PC-3 (cell line): ENCODE data around the gene PLEKHA1. TPM values are rescaled to one million over a fixed set of nuclear protein-coding genes. Genes with fewer than 3 reads are reported as not detected.

Source experiments
- ATAC-seq: fragments of 200-7000 bp; cut with Tn5 transposase; 2 replicates; pipeline ENCODE4 v1.9.1; 2020; ENCODE audit warnings: mild to moderate bottlenecking, moderate library complexity
- BruUV-seq: library from RNA; stranded (reverse); fragments of 400-500 nt; replicated peaks from 2 replicates; lab custom pipeline; 2021; lab: Mats Ljungman, UMichigan
- CTCF ChIA-PET: fragments of 300-600 bp; sonication (Branson Sonifier 250); formaldehyde crosslinking; loops from one replicate; lab custom pipeline; 2022; ENCODE audit warnings: antibody characterized with exemption; lab: Charles Lee
- POLR2A ChIA-PET: fragments of 300-600 bp; sonication (Branson Sonifier 250); formaldehyde crosslinking; loops from one replicate; lab custom pipeline; 2022; ENCODE audit warnings: antibody characterized with exemption; ENCODE audit not compliant: unreplicated experiment; lab: Charles Lee
- DNase-seq: peaks from one replicate; pipeline ENCODE4 v3.0.0-alpha.2; 2015
- H2AFZ ChIP-seq: fragments of 300-600 bp; sonication (generic); 2 replicates; pipeline ENCODE4 v1.6.0; 2016; ENCODE audit warnings: antibody characterized with exemption, low read length
- H3F3A ChIP-seq: fragments of 300-600 bp; sonication (generic); one replicate; pipeline ENCODE4 v1.6.0; 2017; ENCODE audit warnings: antibody characterized with exemption, low read length, control low read depth, mild to moderate bottlenecking; ENCODE audit not compliant: unreplicated experiment
- H3K27ac ChIP-seq: fragments of 300-600 bp; sonication (generic); 2 replicates; pipeline ENCODE4 v1.5.1; 2016; ENCODE audit warnings: mild to moderate bottlenecking, low read length
- H3K27me3 ChIP-seq: fragments of 300-600 bp; sonication (generic); 2 replicates; pipeline ENCODE4 v1.6.1; 2016; ENCODE audit warnings: low read length, mixed read lengths
- H3K36me3 ChIP-seq: fragments of 300-600 bp; sonication (generic); 2 replicates; pipeline ENCODE4 v1.6.1; 2016; ENCODE audit warnings: low read depth, mixed run types, low read length, mixed read lengths
- H3K4me1 ChIP-seq: fragments of 300-600 bp; sonication (generic); 2 replicates; pipeline ENCODE4 v1.5.1; 2016; ENCODE audit warnings: low read length; ENCODE audit not compliant: insufficient read depth
- H3K4me2 ChIP-seq: fragments of 300-600 bp; sonication (generic); 2 replicates; pipeline ENCODE4 v1.6.0; 2016; ENCODE audit warnings: low read length
- H3K4me3 ChIP-seq: fragments of 300-600 bp; sonication (generic); 2 replicates; pipeline ENCODE4 v1.5.1; 2016; ENCODE audit warnings: mild to moderate bottlenecking, low read length, mixed read lengths
- H3K79me2 ChIP-seq: fragments of 300-600 bp; sonication (generic); 2 replicates; pipeline ENCODE4 v1.6.1; 2017; ENCODE audit warnings: low read length, mixed read lengths
- H3K9ac ChIP-seq: fragments of 300-600 bp; sonication (generic); 2 replicates; pipeline ENCODE4 v1.6.0; 2016; ENCODE audit warnings: mild to moderate bottlenecking, low read length
- H3K9me2 ChIP-seq: fragments of 300-600 bp; sonication (generic); replicated peaks from 2 replicates; pipeline ENCODE4 v1.6.1; 2016; ENCODE audit warnings: mixed run types, low read length, mixed read lengths
- H3K9me3 ChIP-seq: fragments of 300-600 bp; sonication (generic); 2 replicates; pipeline ENCODE4 v1.6.1; 2016; ENCODE audit warnings: low read length, mixed read lengths
- H4K20me1 ChIP-seq: fragments of 300-600 bp; sonication (generic); 2 replicates; pipeline ENCODE4 v1.6.1; 2016; ENCODE audit warnings: low read length, mixed read lengths
- CTCF ChIP-seq: fragments of 300-600 bp; sonication (generic); conservative IDR thresholded peaks from 2 replicates; pipeline ENCODE4 v1.5.1; 2017; ENCODE audit warnings: antibody characterized with exemption, low read depth, mild to moderate bottlenecking, low read length
- EZH2 ChIP-seq: fragments of 300-600 bp; sonication (generic); IDR thresholded peaks from one replicate; pipeline ENCODE4 v1.6.1; 2017; ENCODE audit warnings: antibody characterized with exemption, mild to moderate bottlenecking, low read length; ENCODE audit not compliant: unreplicated experiment
- EZH2phosphoT487 ChIP-seq: fragments of 300-600 bp; sonication (generic); IDR thresholded peaks from 2 replicates; pipeline ENCODE4 v1.6.1; 2018; ENCODE audit warnings: mild to moderate bottlenecking, antibody characterized with exemption, low read length, borderline replicate concordance
- intact Hi-C: fragments of 100-400 bp; cut with micrococcal nuclease; formaldehyde crosslinking; loops from 2 replicates; pipeline ENCODE4 v1.9.0; 2023
- total RNA-seq: library from RNA; depleted of rRNA; stranded (reverse); fragments of >200 nt; gene quantifications from 2 replicates; pipeline ENCODE4 v1.2.3, GENCODE V29; 2014

Gene PLEKHA1
- total RNA-seq, 1 experiment from 2014 or later = 5.2 TPM

GRCh38 chr10:122331615-122332446 is 42.7 kb upstream of the PLEKHA1 start:
- ATAC-seq (no peak), DNase-seq (no peak)
- intact Hi-C loops = no loop called here
- no peaks in the 10 kb centered on the region for H3K79me2 ChIP-seq
- H3K9ac ChIP-seq = no peak overlapping the region
- no peaks in the 10 kb centered on the region for H3K9me3 ChIP-seq
- no peak overlapping the region for H3K27ac ChIP-seq
- no peaks in the 10 kb centered on the region for H3K36me3 ChIP-seq
- no peaks in the 10 kb centered on the region for H3F3A ChIP-seq
- no peaks in the 10 kb centered on the region for H4K20me1 ChIP-seq
- H3K27me3 ChIP-seq = no peaks in the 10 kb centered on the region
- no peak overlapping the region for H3K4me2 ChIP-seq
- no peak overlapping the region for H2AFZ ChIP-seq
- CTCF ChIA-PET = no interaction called here
- no peak for TF ChIP-seq CTCF
- TF ChIP-seq EZH2phosphoT487 = no peak
- no peak for TF ChIP-seq EZH2
- POLR2A ChIA-PET = no interaction called here
- H3K4me3 ChIP-seq = no peak overlapping the region
- no peaks in the 10 kb centered on the region for H3K4me1 ChIP-seq
- no TSS peak for BruUV-seq
- no peaks in the 10 kb centered on the region for H3K9me2 ChIP-seq

GRCh38 chr10:122333037-122333436 is 41.5 kb upstream of the PLEKHA1 start:
- Histone ChIP-seq H3K36me3 (no peaks in the 10 kb centered on the region), H3K4me2 (no peak overlapping the region), H3K27ac (no peak overlapping the region), H4K20me1 (no peaks in the 10 kb centered on the region), H3K4me1 (no peaks in the 10 kb centered on the region), H3K9me2 (no peaks in the 10 kb centered on the region), H3K9ac (no peak overlapping the region), H3F3A (no peaks in the 10 kb centered on the region), H3K9me3 (no peaks in the 10 kb centered on the region), H3K4me3 (no peak overlapping the region), H2AFZ (no peak overlapping the region), H3K79me2 (no peaks in the 10 kb centered on the region), H3K27me3 (no peaks in the 10 kb centered on the region)
- CTCF ChIA-PET = no interaction called here
- no peak for DNase-seq
- intact Hi-C loops = no loop called here
- TF ChIP-seq CTCF = no peak
- TF ChIP-seq EZH2phosphoT487 = no peak
- TF ChIP-seq EZH2 = no peak
- no TSS peak for BruUV-seq
- POLR2A ChIA-PET = no interaction called here
- no peak for ATAC-seq

GRCh38 chr10:122336332-122336731 is 38.2 kb upstream of the PLEKHA1 start:
- ChIA-PET CTCF (interaction anchor here (0.6 kb wide), 1 partner anchor 8 kb away, joined by 3 read pairs; no protein-coding TSS in a partner anchor), POLR2A (no interaction called here)
- Histone ChIP-seq H3K36me3 (no peaks in the 10 kb centered on the region), H3K4me3 (no peak overlapping the region), H3K4me1 (no peaks in the 10 kb centered on the region), H4K20me1 (no peaks in the 10 kb centered on the region), H3K27me3 (no peaks in the 10 kb centered on the region), H3K9me2 (no peaks in the 10 kb centered on the region), H3K79me2 (no peaks in the 10 kb centered on the region), H2AFZ (no peak overlapping the region), H3K9ac (no peak overlapping the region), H3K4me2 (no peak overlapping the region), H3F3A (no peaks in the 10 kb centered on the region), H3K9me3 (no peaks in the 10 kb centered on the region), H3K27ac (no peak overlapping the region)
- ATAC-seq (peak; percentile 50), DNase-seq (no peak)
- TF ChIP-seq EZH2 (no peak), CTCF (no peak), EZH2phosphoT487 (no peak)
- BruUV-seq = no TSS peak
- intact Hi-C loops = no loop called here
